Chondrocyte (in vitro differentiated cells): ENCODE results near the gene NDUFAF7. TPM values are rescaled to one million over a fixed set of nuclear protein-coding genes. Genes with fewer than 3 reads are reported as not detected.
"Not testable (repeated sequence)": the region's sequence is repeated elsewhere in the genome, so short reads cannot be mapped to it uniquely, and the experiment has no call there.

Source experiments
- DNase-seq: peaks from one replicate; pipeline ENCODE4 v3.0.0; 2021; ENCODE audit warnings: mixed read lengths, low spot score
- H3K27ac Mint-ChIP-seq: one replicate; pipeline ENCODE4 v1.8.0; 2021; ENCODE audit warnings: mild to moderate bottlenecking, moderate library complexity, mixed read lengths; ENCODE audit not compliant: unreplicated experiment
- H3K27me3 Mint-ChIP-seq: 2 replicates; pipeline ENCODE4 v1.8.0; 2021; ENCODE audit warnings: low read depth, mixed read lengths
- H3K36me3 Mint-ChIP-seq: 2 replicates; pipeline ENCODE4 v1.8.0; 2021; ENCODE audit warnings: low read depth, mixed read lengths
- H3K4me1 Mint-ChIP-seq: 2 replicates; pipeline ENCODE4 v1.8.0; 2021; ENCODE audit warnings: low read depth, mild to moderate bottlenecking, mixed read lengths
- H3K4me3 Mint-ChIP-seq: one replicate; pipeline ENCODE4 v1.8.0; 2021; ENCODE audit warnings: mild to moderate bottlenecking, moderate library complexity, mixed read lengths; ENCODE audit not compliant: unreplicated experiment
- H3K9me3 Mint-ChIP-seq: 2 replicates; pipeline ENCODE4 v1.8.0; 2021; ENCODE audit warnings: low read depth, mixed read lengths
- CTCF ChIP-seq: fragments of 200-600 bp; sonication (generic); IDR thresholded peaks from 2 replicates; pipeline ENCODE4 v1.5.0; 2021; ENCODE audit warnings: antibody characterized with exemption, mild to moderate bottlenecking, moderate library complexity
- total RNA-seq: library from RNA; stranded (reverse); gene quantifications from 3 replicates; pipeline ENCODE4 v1.2.1, GENCODE V29; 2021

NDUFAF7 gene
- total RNA-seq, 1 donor from 2014 or later: 15.7 TPM

GRCh38 chr2:37284381-37284780, 52.9 kb downstream of the NDUFAF7 start:
- Mint-ChIP-seq H3K4me1 (peaks cover 44% of the 10 kb centered on the region), H3K36me3 (peaks cover 15% of the 10 kb centered on the region), H3K4me3 (no peak overlapping the region), H3K27ac (peak overlapping the region; percentile 17), H3K9me3 (no peaks in the 10 kb centered on the region), H3K27me3 (no peaks in the 10 kb centered on the region)
- TF ChIP-seq CTCF: no peak
- DNase-seq: no peak

DNA sequence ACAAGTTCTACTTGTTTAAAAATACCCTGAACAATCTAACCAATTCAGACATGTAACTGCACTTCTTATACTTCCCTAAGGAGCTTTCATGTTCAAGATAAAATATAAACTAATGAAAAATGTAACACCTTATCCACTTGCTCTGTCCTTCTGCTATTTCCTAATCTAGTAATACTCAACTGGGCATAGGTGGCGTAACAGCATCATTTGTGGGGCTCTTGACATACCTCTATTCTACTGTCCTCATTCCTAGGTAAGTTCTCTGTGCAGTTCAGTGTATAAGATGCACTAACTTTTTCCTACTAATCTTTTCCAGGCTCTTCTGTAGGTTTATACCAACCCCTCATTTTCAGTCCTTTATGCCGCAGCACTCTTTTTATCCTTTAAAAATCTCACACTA, 56.5 kb downstream of the NDUFAF7 start:
- DNase-seq: no peak
- Mint-ChIP-seq H3K36me3 (peaks cover 14% of the 10 kb centered on the region), H3K27me3 (no peaks in the 10 kb centered on the region), H3K9me3 (no peaks in the 10 kb centered on the region), H3K4me1 (peaks cover 31% of the 10 kb centered on the region), H3K4me3 (no peak overlapping the region), H3K27ac (no peak overlapping the region)
- peak; percentile 41 for TF ChIP-seq CTCF

- DNase-seq: no peak
- Mint-ChIP-seq H3K36me3 (peaks cover 14% of the 10 kb centered on the region), H3K4me1 (peaks cover 6% of the 10 kb centered on the region), H3K4me3 (no peak overlapping the region), H3K9me3 (no peaks in the 10 kb centered on the region), H3K27me3 (no peaks in the 10 kb centered on the region), H3K27ac (peak overlapping the region; percentile 60)
- TF ChIP-seq CTCF: no peak
These were observed 60.2 kb downstream of the NDUFAF7 start for GRCh38 chr2:37291680-37292079.

- not testable (repeated sequence) for H3K4me1 Mint-ChIP-seq, H3K4me3 Mint-ChIP-seq, H3K27ac Mint-ChIP-seq, H3K9me3 Mint-ChIP-seq, H3K27me3 Mint-ChIP-seq, H3K36me3 Mint-ChIP-seq, DNase-seq
These were observed 63.4 kb downstream of the NDUFAF7 start for GRCh38 chr2:37294858-37295257.

GRCh38 chr2:37295469-37296073, 64.1 kb downstream of the NDUFAF7 start:
- H3K9me3 Mint-ChIP-seq: no peaks in the 10 kb centered on the region
- H3K27me3 Mint-ChIP-seq: no peaks in the 10 kb centered on the region
- H3K4me1 Mint-ChIP-seq: peaks cover 11% of the 10 kb centered on the region
- no peak overlapping the region for H3K4me3 Mint-ChIP-seq
- no peak for DNase-seq
- H3K27ac Mint-ChIP-seq: no peak overlapping the region
- no peak for TF ChIP-seq CTCF
- H3K36me3 Mint-ChIP-seq: peaks cover 10% of the 10 kb centered on the region

DNA sequence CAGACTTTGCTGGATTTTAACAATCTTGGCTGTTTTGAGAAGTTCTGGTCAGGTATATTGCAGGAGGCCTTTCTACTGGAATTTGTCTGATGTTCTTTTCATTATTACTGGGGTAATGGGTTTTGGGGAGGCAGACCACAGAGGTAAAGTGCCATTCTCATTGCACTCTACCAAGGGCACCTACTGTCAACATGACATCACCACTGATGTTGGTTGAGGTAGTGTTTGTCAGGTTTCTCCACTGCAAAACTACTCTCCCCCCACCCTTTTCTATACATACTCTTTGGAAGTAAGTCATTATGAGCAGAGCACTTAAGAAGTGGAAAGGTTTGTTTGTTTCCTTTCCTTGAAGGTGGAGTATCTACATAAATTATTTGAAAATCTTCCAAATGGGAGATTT, 66.2 kb downstream of the NDUFAF7 start:
- H3K4me1 Mint-ChIP-seq: peaks cover 18% of the 10 kb centered on the region
- no peak for TF ChIP-seq CTCF
- H3K27ac Mint-ChIP-seq: no peak overlapping the region
- H3K36me3 Mint-ChIP-seq: no peaks in the 10 kb centered on the region
- no peak for DNase-seq
- no peak overlapping the region for H3K4me3 Mint-ChIP-seq
- no peaks in the 10 kb centered on the region for H3K27me3 Mint-ChIP-seq
- H3K9me3 Mint-ChIP-seq: no peaks in the 10 kb centered on the region
